Left lung (tissue), 10 donors: ENCODE measurements around the gene MYO18A. TPM values are rescaled to one million over a fixed set of nuclear protein-coding genes. Genes with fewer than 3 reads are reported as not detected.

Experiments
- ATAC-seq: fragments of 200-7000 bp; cut with Tn5 transposase; one replicate; pipeline ENCODE4 v1.9.1; 2020; ENCODE audit warnings: moderate library complexity
- DNase-seq, 4 donors: peaks; one replicate each; pipeline ENCODE4 v3.0.0-alpha.2; 2013 to 2020
- H3K27ac ChIP-seq, 2 donors: fragments of 200-600 bp; sonication (generic) in 1 of 2; one replicate each; pipeline versions ENCODE4 v1.5.0 to v1.8.0; 2020 to 2021
- H3K27me3 ChIP-seq, 2 donors: fragments of 200-600 bp; sonication (generic) in 1 of 2; one replicate each; pipeline versions ENCODE4 v1.5.0 to v1.8.0; 2020 to 2021
- H3K36me3 ChIP-seq, 2 donors: fragments of 200-600 bp; sonication (generic) in 1 of 2; one replicate each; pipeline versions ENCODE4 v1.5.0 to v1.8.0; 2020 to 2021
- H3K4me1 ChIP-seq, 2 donors: fragments of 200-600 bp; one replicate each; pipeline ENCODE4 v1.8.0; 2021
- H3K4me3 ChIP-seq, 2 donors: fragments of 200-600 bp; sonication (generic) in 1 of 2; one replicate each; pipeline versions ENCODE4 v1.5.0 to v1.8.0; 2020 to 2021; ENCODE audit warnings: mild to moderate bottlenecking in 1 of 2
- H3K9me3 ChIP-seq, 2 donors: fragments of 200-600 bp; sonication (generic) in 1 of 2; one replicate each; pipeline versions ENCODE4 v1.5.0 to v1.8.0; 2020 to 2021
- intact Hi-C, 2 donors: fragments of 100-400 bp; cut with DNase I; formaldehyde crosslinking; loops; one replicate each; pipeline versions ENCODE4 v1.11.2 to v1.14.2; 2022
- polyA plus RNA-seq, 6 donors: library from polyadenylated mRNA; unstranded; fragments of 120-200 nt; gene quantifications; one replicate each; pipeline ENCODE4 v1.2.1, GENCODE V29; 2013; ENCODE audit not compliant: insufficient read length in 6 of 6
- total RNA-seq, 2 donors: library from RNA; stranded (reverse); fragmentation: NEBNext Ultra II Directional; extraction: Animal tissue kit (Norgen Biotek cat#: 25700); gene quantifications; one replicate each; pipeline ENCODE4 v1.2.1, GENCODE V29; 2021
- TF ChIP-seq, protein P1 (sequence below), 2 donors: fragments of 200-600 bp; sonication (generic) in 1 of 2; IDR thresholded peaks; one replicate each; pipeline versions ENCODE4 v1.5.0 to v1.8.0; 2021; ENCODE audit warnings: antibody characterized with exemption in 2 of 2
- donor health status: DM: no; HTN: yes; CAD: no.
- donor health status: DM: no; HTN: no; CAD: no.

MYO18A gene
- total and polyA plus RNA-seq, 8 donors, result 37.0 to 58.3 (median 40.4) TPM

DNA sequence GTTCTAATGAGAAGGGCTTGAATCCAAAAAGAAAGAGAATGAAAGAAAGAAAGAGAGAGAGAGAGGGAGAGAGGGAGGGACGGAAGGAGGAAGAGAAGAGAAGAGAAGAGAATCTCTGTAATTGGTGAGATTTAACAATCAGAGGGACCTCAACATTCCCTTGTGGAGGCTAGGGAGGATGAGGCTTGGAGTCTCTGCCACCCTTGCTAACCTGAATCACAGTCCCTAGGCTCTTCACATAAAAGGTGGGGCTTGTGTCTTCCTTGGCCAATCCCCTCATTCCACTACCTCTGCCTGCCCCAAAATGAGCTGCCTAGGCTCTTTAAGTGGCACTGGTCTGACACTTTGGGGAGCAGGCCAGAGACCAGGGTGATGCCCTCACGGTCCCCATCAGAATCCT, 107.2 kb downstream of the MYO18A start:
- H3K36me3 ChIP-seq, result peaks cover 0 to 15% of the 10 kb centered on the region in 2 donors
- no peaks in the 10 kb centered on the region for H3K9me3 ChIP-seq

DNA sequence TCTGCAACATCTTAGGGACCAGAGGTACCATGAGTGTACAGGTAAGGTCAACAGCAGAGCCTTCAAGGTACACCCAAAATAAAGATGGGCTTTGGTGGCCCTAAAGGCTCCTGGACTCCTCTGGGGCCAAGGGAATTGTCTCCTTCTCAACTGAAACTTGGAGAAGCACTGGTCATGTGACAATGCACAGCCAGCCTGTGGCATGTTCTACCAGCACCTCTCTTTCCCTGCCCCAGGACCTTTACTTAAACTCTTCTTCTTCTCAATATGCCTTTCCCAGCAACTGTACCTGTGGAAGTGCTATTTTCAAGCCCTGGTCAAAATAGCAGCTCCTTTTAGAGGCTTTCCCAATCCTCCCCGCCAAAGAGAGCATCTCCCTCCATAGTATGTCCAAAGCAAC, 108.9 kb downstream of the MYO18A start:
- Histone ChIP-seq H3K4me1 (peaks cover 0 to 3% of the 10 kb centered on the region in 2 donors), H3K36me3 (peaks cover 0 to 8% of the 10 kb centered on the region in 2 donors), H3K4me3 (no peak overlapping the region), H3K27ac (no peak overlapping the region), H3K9me3 (no peaks in the 10 kb centered on the region), H3K27me3 (no peaks in the 10 kb centered on the region)
- ATAC-seq (no peak), DNase-seq (no peak)
- intact Hi-C loops, result no loop called here
- TF ChIP-seq, protein P1, sequence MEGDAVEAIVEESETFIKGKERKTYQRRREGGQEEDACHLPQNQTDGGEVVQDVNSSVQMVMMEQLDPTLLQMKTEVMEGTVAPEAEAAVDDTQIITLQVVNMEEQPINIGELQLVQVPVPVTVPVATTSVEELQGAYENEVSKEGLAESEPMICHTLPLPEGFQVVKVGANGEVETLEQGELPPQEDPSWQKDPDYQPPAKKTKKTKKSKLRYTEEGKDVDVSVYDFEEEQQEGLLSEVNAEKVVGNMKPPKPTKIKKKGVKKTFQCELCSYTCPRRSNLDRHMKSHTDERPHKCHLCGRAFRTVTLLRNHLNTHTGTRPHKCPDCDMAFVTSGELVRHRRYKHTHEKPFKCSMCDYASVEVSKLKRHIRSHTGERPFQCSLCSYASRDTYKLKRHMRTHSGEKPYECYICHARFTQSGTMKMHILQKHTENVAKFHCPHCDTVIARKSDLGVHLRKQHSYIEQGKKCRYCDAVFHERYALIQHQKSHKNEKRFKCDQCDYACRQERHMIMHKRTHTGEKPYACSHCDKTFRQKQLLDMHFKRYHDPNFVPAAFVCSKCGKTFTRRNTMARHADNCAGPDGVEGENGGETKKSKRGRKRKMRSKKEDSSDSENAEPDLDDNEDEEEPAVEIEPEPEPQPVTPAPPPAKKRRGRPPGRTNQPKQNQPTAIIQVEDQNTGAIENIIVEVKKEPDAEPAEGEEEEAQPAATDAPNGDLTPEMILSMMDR (IDR thresholded peaks at IDR 0.05), result no peak

More for the DNA sequence above, 107.2 kb downstream of the MYO18A start:
- intact Hi-C loops, result no loop called here
- no peak overlapping the region for H3K27ac ChIP-seq
- no peaks in the 10 kb centered on the region for H3K27me3 ChIP-seq
- TF ChIP-seq, protein P1 (IDR thresholded peaks at IDR 0.05), result no peak
- H3K4me3 ChIP-seq, result no peak overlapping the region
- H3K4me1 ChIP-seq, result peaks cover 0 to 3% of the 10 kb centered on the region in 2 donors
- no peak for DNase-seq
- no peak for ATAC-seq

DNA sequence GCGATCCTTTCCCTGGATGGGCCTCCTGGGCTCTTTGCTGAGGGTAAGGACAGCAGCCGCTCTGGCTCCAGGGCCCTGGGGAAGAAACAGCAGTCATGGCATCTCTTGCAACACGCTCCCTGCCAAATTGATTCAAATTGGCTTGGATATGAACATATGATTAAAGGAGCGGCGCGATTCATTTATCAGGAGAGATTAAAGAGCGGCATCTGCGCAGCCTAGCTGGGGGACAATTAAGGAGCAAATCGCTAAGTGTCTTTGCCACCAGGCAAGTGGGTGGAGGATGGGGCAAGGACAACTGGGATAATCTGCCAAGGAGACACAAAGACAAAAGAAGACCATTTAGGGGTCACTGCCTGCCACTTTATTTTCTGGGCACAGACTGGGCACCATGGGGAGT, 109.4 kb downstream of the MYO18A start:
- ATAC-seq (no peak), DNase-seq (no peak)
- intact Hi-C loops, result no loop called here
- Histone ChIP-seq H3K4me1 (peaks cover 0 to 3% of the 10 kb centered on the region in 2 donors), H3K4me3 (no peak overlapping the region), H3K27ac (no peak overlapping the region), H3K9me3 (no peaks in the 10 kb centered on the region), H3K36me3 (peaks cover 0 to 8% of the 10 kb centered on the region in 2 donors), H3K27me3 (no peaks in the 10 kb centered on the region)
- TF ChIP-seq, protein P1 (IDR thresholded peaks at IDR 0.05), result no peak

DNA sequence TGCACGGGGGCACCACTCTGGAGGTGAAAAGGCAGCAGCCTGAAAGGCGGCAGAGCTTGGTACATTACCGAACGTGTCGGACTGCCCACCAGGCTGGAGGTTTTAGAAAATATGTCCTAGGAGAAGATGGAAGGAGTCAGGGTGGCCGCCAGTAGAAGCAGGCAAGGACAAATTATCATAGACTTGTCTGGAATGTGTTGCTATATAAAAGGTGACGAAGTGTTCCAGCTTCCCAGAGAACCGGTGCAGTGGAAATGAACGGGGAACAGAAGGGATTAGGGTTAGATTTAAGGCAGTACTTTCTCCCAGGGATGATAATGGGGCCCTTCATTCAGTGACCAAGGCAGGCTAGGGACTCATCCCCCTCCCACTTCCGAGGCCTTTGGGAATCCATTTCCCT, 109.9 kb downstream of the MYO18A start:
- H3K4me3 ChIP-seq, result no peak overlapping the region
- no peaks in the 10 kb centered on the region for H3K9me3 ChIP-seq
- ATAC-seq, result no peak
- DNase-seq, result no peak
- intact Hi-C loops, result no loop called here
- TF ChIP-seq, protein P1 (IDR thresholded peaks at IDR 0.05), result no peak
- no peaks in the 10 kb centered on the region for H3K27me3 ChIP-seq
- peaks cover 0 to 8% of the 10 kb centered on the region in 2 donors for H3K36me3 ChIP-seq
- H3K4me1 ChIP-seq, result peaks cover 0 to 3% of the 10 kb centered on the region in 2 donors
- no peak overlapping the region for H3K27ac ChIP-seq

DNA sequence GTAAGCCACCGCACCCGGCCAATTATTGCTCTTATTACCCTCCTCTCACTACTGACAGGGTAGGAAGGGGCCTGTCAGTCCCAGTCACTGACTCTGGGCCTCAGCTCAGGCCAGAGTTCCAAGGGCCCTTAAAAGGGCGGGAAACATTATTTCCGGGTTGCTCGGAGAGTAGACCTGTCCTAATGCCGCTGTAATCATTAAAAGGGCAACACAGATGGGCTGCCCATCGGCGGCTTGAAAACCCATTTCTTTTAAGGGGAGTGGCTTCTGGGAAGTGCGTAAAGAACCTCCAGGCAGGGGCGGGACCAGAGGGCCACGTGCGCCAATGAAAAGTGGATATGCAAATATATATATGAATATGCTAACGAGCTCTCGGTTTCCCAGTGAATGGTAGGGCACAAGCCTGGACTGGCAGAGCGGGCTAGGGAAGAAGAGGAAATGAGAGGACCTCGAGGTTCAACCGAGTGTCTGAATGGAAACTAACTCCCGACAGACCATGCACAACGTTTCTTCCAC, 110.6 kb downstream of the MYO18A start:
- TF ChIP-seq, protein P1 (IDR thresholded peaks at IDR 0.05), result no peak
- H3K36me3 ChIP-seq, result peaks cover 0 to 7% of the 10 kb centered on the region in 2 donors
- H3K4me1 ChIP-seq, result peaks cover 0 to 3% of the 10 kb centered on the region in 2 donors
- H3K27ac ChIP-seq, result no peak overlapping the region
- H3K4me3 ChIP-seq, result no peak overlapping the region
- H3K27me3 ChIP-seq, result no peaks in the 10 kb centered on the region
- no peaks in the 10 kb centered on the region for H3K9me3 ChIP-seq
- ATAC-seq (peak; percentile 55), DNase-seq (peak in 2 of 4 donors; percentile 9 to 19)
- intact Hi-C loops, result no loop called here
